ENCODE data around the gene CCDC80.
"Not testable (repeated sequence)": the region's sequence is repeated elsewhere in the genome, so short reads cannot be mapped to it uniquely, and the experiment has no call there.

CCDC80 gene

GRCh38 chr3:112640930-112641801, at the start of gene CCDC80:
CCDC80 (minus strand) TSS chr3:112641143; CDS start chr3:112639905, 1,238 bp downstream.
- DNase-seq (ENCODE audit: low spot score): no peak

DNA sequence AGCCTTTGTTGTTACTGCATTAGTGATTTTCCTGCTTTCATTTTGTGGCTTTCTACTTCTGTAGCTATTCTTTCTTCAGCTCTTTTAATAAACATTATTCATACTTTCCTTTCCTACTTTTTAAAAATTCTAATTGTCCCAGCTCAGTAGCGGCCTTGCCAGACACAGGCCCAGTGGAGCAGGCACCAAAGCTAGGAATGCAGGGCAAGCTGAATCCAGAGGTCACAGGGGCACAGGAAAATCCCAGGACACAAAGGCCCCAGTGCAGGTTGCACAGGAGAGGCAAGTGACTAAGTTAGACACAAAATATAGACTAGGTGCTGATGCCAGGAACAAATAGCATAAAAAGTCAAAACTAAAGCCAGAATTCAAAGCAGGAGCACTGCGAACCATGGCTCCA, 49.0 kb upstream of the CCDC80 start:
- DNase-seq (ENCODE audit: low spot score): no peak

- no peak for DNase-seq (ENCODE audit: low spot score)
Measured at GRCh38 chr3:112689385-112689784, 48.4 kb upstream of the CCDC80 start.

DNA sequence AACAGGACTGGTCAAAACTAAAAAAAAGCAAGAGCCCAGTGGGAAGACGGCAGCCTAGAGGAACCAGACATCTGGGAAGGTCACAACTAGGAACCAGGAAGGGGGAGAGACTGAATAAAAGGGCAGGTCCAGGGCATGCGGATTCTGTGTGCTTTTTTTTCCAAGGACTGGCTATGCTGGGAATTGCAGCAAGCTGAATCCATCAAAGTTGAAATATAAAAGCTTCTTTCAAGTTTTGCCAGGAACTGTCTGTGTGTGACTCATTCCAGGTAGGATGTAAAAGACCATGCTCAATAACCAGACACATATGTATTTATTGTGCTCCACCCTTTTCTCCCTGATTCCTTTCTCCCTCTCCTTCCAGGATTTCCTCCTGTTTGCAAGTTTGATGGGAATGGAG, 47.9 kb upstream of the CCDC80 start:
- no peak for DNase-seq (ENCODE audit: low spot score)

- no peak for DNase-seq (ENCODE audit: low spot score)
Measured at GRCh38 chr3:112688085-112688769, 47.3 kb upstream of the CCDC80 start.

GRCh38 chr3:112687616-112688015, 46.7 kb upstream of the CCDC80 start:
- DNase-seq (ENCODE audit: low spot score): no peak

DNA sequence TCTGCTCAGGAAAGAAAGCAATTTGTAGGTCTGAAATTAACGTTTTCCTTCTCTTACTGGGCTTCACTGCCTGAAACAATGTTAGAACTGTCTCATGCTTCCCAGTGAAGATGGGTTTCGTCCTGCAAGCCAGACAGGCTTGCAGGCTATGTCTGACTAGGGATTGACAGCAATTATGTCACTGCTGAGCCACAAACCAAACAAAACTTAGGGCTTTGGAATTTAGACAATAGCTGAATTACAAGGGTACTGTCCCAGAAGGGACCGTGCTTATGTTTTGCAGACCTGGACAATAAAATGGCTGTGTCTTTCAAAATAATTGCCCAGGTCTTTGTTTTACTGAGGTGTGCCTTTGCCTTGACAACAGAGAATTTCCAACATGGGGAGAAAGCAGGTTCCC, 46.3 kb upstream of the CCDC80 start:
- DNase-seq (ENCODE audit: low spot score): no peak

- no peak for DNase-seq (ENCODE audit: low spot score)
Measured at GRCh38 chr3:112685956-112686799, 45.2 kb upstream of the CCDC80 start.

GRCh38 chr3:112685420-112685819, 44.5 kb upstream of the CCDC80 start:
- no peak for DNase-seq (ENCODE audit: low spot score)

- DNase-seq (ENCODE audit: low spot score): no peak
Measured at GRCh38 chr3:112682361-112682760, 41.4 kb upstream of the CCDC80 start.

DNA sequence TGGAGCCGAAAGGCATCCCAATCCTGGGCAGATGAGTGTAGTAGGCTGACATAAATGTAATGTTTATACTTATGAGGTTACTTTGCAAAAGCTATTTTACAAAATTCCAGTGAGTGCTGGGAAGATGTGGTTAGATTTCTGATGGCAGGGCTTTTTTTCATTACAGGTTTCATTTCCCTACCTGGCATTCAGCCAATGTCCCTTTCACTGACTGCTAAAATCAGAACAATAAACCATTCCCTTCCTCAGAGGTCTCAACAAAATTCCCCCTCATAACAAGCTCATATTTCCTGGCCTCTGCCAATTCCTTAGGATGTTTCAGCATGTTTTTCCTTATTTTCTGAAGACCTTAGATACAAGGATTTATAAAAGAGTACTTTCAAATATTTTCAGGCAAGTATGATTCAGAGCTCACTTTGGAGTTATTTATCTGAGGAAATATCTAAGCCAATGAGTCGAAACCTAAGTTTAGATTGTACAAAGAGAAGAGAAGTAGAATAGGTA, 40.9 kb upstream of the CCDC80 start:
- peak; percentile 15 for DNase-seq (ENCODE audit: low spot score)

GRCh38 chr3:112676659-112677234, 35.8 kb upstream of the CCDC80 start:
- DNase-seq (ENCODE audit: low spot score): peak; percentile 75

GRCh38 chr3:112675943-112676535, 35.1 kb upstream of the CCDC80 start:
- no peak for DNase-seq (ENCODE audit: low spot score)

- no peak for DNase-seq (ENCODE audit: low spot score)
Measured at GRCh38 chr3:112675349-112675748, 34.4 kb upstream of the CCDC80 start.

- DNase-seq (ENCODE audit: low spot score): no peak
Measured at GRCh38 chr3:112672716-112673541, 32.0 kb upstream of the CCDC80 start.

DNA sequence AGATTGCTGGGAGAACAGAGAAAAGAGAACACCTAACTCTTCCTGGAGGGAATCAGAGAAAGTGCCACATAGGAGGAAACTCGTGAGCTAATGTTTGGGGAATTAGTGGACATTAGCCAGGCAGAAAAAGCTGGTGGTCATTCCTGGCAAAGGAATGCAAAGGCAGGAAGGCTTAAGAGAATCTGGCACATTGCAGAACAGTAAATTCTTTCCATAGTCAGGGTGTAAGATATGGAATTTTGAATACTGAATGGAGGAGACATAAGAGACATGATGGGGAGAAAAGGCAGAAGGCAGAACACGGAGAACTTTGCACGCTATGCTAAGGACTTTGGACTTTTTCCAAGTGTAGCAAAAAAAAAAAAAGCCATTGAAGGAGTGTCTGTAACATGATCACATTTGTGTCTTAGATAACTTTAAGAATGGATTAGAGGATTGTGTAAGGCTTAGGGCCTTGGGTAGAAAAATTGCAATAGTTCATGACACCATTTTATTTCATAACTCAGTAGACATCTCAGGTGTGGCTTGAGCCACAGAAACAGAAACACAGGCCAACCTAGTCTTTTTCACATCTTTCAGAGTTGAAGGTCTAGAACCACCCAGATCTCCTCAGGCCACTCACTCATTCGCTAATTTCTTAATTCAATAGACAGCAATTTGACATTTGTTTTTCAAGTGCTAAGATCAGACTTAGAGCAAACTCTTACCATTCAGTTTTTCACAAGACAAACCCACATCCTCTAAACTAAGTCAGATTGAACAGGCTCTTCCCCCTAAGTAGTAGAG, 31.2 kb upstream of the CCDC80 start:
- DNase-seq (ENCODE audit: low spot score): no peak

DNA sequence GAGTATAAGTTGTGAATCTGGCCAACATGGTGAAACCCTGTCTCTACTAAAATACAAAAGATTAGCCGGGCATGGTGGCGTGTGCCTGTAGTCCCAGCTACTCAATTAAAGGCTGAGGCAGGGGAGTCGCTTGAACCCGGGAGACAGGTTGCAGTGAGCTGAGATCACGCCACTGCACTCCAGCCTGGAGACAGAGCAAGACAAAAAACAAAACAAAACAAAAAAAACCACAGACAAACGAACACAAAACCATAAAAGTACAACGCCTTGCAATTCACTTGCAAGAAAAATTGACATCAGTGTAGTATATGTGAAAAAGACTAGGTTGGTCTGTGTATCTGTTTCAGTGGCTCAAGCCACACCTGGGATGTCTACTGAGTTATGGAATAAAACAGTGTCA, 29.9 kb upstream of the CCDC80 start:
- DNase-seq (ENCODE audit: low spot score): no peak

DNA sequence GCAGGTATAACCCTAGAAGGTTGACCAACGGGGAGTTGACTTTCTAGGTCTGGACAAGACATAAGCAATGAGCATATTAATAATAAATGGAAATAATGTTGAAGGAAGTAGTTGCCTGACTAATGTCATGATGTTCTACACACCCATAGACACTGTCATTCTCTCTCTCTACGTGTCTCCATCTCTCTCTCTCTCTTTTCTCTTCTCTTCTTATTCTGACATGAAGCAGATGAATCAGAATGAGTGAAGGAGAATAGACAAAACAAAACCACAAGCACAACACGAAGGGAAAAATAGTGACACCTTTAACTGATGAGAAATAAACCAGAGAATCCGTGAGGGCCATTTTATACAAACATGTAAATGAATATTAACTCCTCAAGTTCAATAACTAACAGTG, 26.7 kb upstream of the CCDC80 start:
- DNase-seq (ENCODE audit: low spot score): no peak

- not testable (repeated sequence) for DNase-seq (ENCODE audit: low spot score)
Measured at GRCh38 chr3:112665009-112665408, 24.1 kb upstream of the CCDC80 start.

DNA sequence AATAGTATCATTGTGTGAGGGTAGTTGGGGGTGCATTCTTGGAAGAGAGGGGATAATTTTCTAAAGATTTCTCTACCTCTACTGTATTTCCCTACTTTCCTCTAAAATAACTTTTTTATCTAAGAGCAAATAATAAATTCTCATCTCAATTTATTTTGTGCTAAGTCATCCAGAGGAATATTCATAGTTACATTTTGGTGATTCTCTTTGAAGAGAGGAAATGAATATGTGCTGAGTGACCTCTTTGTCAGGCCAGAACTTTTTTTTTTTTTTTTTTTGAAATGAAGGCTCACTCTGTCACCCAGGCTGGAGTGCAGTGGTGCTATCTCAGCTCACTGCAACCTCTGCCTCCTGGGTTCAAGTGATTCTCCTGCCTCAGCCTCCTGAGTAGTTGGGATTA, 15.1 kb upstream of the CCDC80 start:
- DNase-seq (ENCODE audit: low spot score): no peak

Data from pons (tissue), 1 donor.